Left cardiac atrium (tissue), 4 donors: ENCODE results near the gene TMEM185B. TPM values are rescaled to one million over a fixed set of nuclear protein-coding genes. Genes with fewer than 3 reads are reported as not detected.

ENCODE experiments used
- ATAC-seq, 2 donors: fragments of 200-7000 bp; cut with Tn5 transposase; one replicate each; pipeline ENCODE4 v1.9.1; 2020; ENCODE audit warnings: mild to moderate bottlenecking in 2 of 2, moderate library complexity in 2 of 2
- DNase-seq: peaks from one replicate; pipeline ENCODE4 v3.0.0-alpha.2; 2020
- intact Hi-C, 2 donors: fragments of 100-400 bp; cut with DNase I; formaldehyde crosslinking; loops; one replicate each; pipeline versions ENCODE4 v1.14.1 to v1.15.1; 2022 to 2023
- total RNA-seq, 2 donors: library from RNA; stranded (reverse); fragmentation: NEBNext Ultra II Directional; extraction: Animal tissue kit (Norgen Biotek cat#: 25700); gene quantifications; one replicate each; pipeline ENCODE4 v1.2.1, GENCODE V29; 2021
- donor health status: DM: no; HTN: yes; CAD: no.
- donor health status: DM: no; HTN: yes; CAD: no; lungs with severe emphysema.
- donor health status: DM: yes; HTN: yes; CAD: no.
- donor health status: Dilated cardiomyopathy.

Gene TMEM185B
- total RNA-seq, 2 donors from 2014 or later: 22.2 to 24.7 TPM

GRCh38 chr2:120253021-120253882 lies 30.1 kb upstream of the TMEM185B start:
- intact Hi-C loops: loop anchor here in 1 of 2 donors (5.0 kb wide), 2 partner anchors 39 to 59 kb away; no protein-coding TSS in a partner anchor
- peak; percentile 77 to 86 for ATAC-seq
- DNase-seq: peak; percentile 92

- DNase-seq (peak; percentile 100), ATAC-seq (peak; percentile 96)
- intact Hi-C loops: loop anchor here in 1 of 2 donors (5.0 kb wide), 2 partner anchors 40 to 60 kb away; no protein-coding TSS in a partner anchor
Measured at GRCh38 chr2:120252225-120253020, 29.2 kb upstream of the TMEM185B start, which contains the start of gene RALB. Gene RALB, plus strand, starts transcription at chr2:120252852. Its CDS starts 25,813 bp downstream, at chr2:120278665.

GRCh38 chr2:120251880-120252224 lies 28.7 kb upstream of the TMEM185B start:
- DNase-seq (no peak), ATAC-seq (no peak)
- intact Hi-C loops: loop anchor here in 1 of 2 donors (5.0 kb wide), 2 partner anchors 40 to 60 kb away; no protein-coding TSS in a partner anchor

GRCh38 chr2:120251078-120251477 lies 27.9 kb upstream of the TMEM185B start:
- intact Hi-C loops: loop anchor here in 1 of 2 donors (5.0 kb wide), 2 partner anchors 41 to 61 kb away; no protein-coding TSS in a partner anchor
- no peak for DNase-seq
- ATAC-seq: no peak

GRCh38 chr2:120250640-120251039 lies 27.4 kb upstream of the TMEM185B start:
- DNase-seq: no peak
- no peak for ATAC-seq
- intact Hi-C loops: loop anchor here in 1 of 2 donors (5.0 kb wide), 2 partner anchors 42 to 62 kb away; no protein-coding TSS in a partner anchor

- intact Hi-C loops: no loop called here
- no peak for DNase-seq
- no peak for ATAC-seq
Measured at GRCh38 chr2:120247851-120248250, 24.7 kb upstream of the TMEM185B start.

GRCh38 chr2:120246546-120247300 lies 23.5 kb upstream of the TMEM185B start:
- ATAC-seq: no peak
- intact Hi-C loops: no loop called here
- no peak for DNase-seq

GRCh38 chr2:120245520-120246332 lies 22.5 kb upstream of the TMEM185B start:
- intact Hi-C loops: no loop called here
- ATAC-seq (peak in 1 of 2 donors; percentile 71), DNase-seq (no peak)

GRCh38 chr2:120244656-120245519 lies 21.7 kb upstream of the TMEM185B start:
- intact Hi-C loops: no loop called here
- ATAC-seq: no peak
- DNase-seq: no peak

- ATAC-seq: no peak
- intact Hi-C loops: no loop called here
- DNase-seq: no peak
Measured at GRCh38 chr2:120243875-120244553, 20.8 kb upstream of the TMEM185B start.

- DNase-seq: no peak
- ATAC-seq: no peak
- intact Hi-C loops: no loop called here
Measured at GRCh38 chr2:120243211-120243610, 20.0 kb upstream of the TMEM185B start.

GRCh38 chr2:120241684-120242083 lies 18.5 kb upstream of the TMEM185B start:
- intact Hi-C loops: no loop called here
- ATAC-seq: no peak
- DNase-seq: no peak

- intact Hi-C loops: no loop called here
- no peak for ATAC-seq
- no peak for DNase-seq
Measured at GRCh38 chr2:120240901-120241429, 17.8 kb upstream of the TMEM185B start.

GRCh38 chr2:120239488-120240287 lies 16.5 kb upstream of the TMEM185B start:
- ATAC-seq (peak; percentile 76 to 79), DNase-seq (peak; percentile 80)
- intact Hi-C loops: no loop called here

- DNase-seq: peak; percentile 70
- intact Hi-C loops: no loop called here
- ATAC-seq: peak; percentile 27 to 72
Measured at GRCh38 chr2:120238728-120239487, 15.7 kb upstream of the TMEM185B start.
